Adrenal gland (tissue), 12 donors: ENCODE data around the gene MFRP. TPM values are rescaled to one million over a fixed set of nuclear protein-coding genes. Genes with fewer than 3 reads are reported as not detected.

Experiments used
- DNase-seq, 7 donors: peaks; one replicate each; pipeline ENCODE4 v3.0.0-alpha.2; 2019 to 2020
- H3K27ac ChIP-seq, 5 donors: fragments of 200-600 bp; sonication (generic) in 4 of 5; 1 replicate in 3 of 5; 2 replicates in 2 of 5; pipeline versions ENCODE4 v1.5.1 to v1.8.0; 2016 to 2020; ENCODE audit warnings: mild to moderate bottlenecking in 1 of 5
- H3K27me3 ChIP-seq: fragments of 200-600 bp; 2 replicates; pipeline ENCODE4 v1.8.0; 2021
- H3K36me3 ChIP-seq, 2 donors: fragments of 200-600 bp; replicated peaks in 1 of 2; 1 replicate in 1 of 2; 2 replicates in 1 of 2; pipeline versions ENCODE4 v1.5.1 to v1.8.0; 2018 to 2022
- H3K4me1 ChIP-seq, 2 donors: fragments of 200-600 bp; replicated peaks in 1 of 2; 1 replicate in 1 of 2; 2 replicates in 1 of 2; pipeline versions ENCODE4 v1.5.1 to v1.8.0; 2018 to 2021
- H3K4me3 ChIP-seq, 4 donors: fragments of 200-600 bp; sonication (generic) in 3 of 4; one replicate each; pipeline ENCODE4 v1.5.1; 2016 to 2018
- H3K9me3 ChIP-seq, 3 donors: fragments of 200-600 bp; sonication (generic) in 1 of 3; replicated peaks in 1 of 3; 1 replicate in 2 of 3; 2 replicates in 1 of 3; pipeline versions ENCODE4 v1.5.1 to v1.8.0; 2016 to 2021
- POLR2A ChIP-seq, 2 donors: fragments of 450-650 bp; IDR thresholded peaks; one replicate each; pipeline ENCODE4 v1.6.1; 2017; ENCODE audit warnings: antibody characterized with exemption in 2 of 2, mild to moderate bottlenecking in 2 of 2, moderate library complexity in 1 of 2
- WGBS, 4 donors: extraction: QIAGEN DNeasy Blood & Tissue Kit in 2 of 4; methylation state at CpG; one replicate each; pipeline versions ENCODE4 v1.1.5 to v1.1.7; 2013 to 2017; 5-methylcytosine and 5-hydroxymethylcytosine counted together
- intact Hi-C, 2 donors: fragments of 100-400 bp; cut with DNase I; formaldehyde crosslinking; loops; one replicate each; pipeline versions ENCODE4 v1.14.1 to v1.15.0; 2022 to 2023
- polyA plus RNA-seq, 3 donors: library from polyadenylated mRNA; stranded (reverse); fragments of 200-250 nt in 2 of 3; fragments of 350-450 nt in 1 of 3; fragmentation: Illumina TruSeq in 1 of 3; extraction: RNeasy Lipid Tissue Mini Kit (QIAGEN cat#74804) in 1 of 3; gene quantifications; one replicate each; pipeline ENCODE4 v1.2.3, GENCODE V29; 2013 to 2014
- total RNA-seq, 9 donors: library from RNA; depleted of rRNA in 4 of 9; stranded (reverse); fragments of >200 nt in 4 of 9; fragments of 120-200 nt in 1 of 9; fragmentation: NEBNext Ultra II Directional in 1 of 9; extraction: Animal tissue kit (Norgen Biotek cat#: 25700) in 1 of 9; gene quantifications; one replicate each; pipeline versions ENCODE4 v1.1.0 to v1.2.4, GENCODE V29; 2013 to 2023
- TF ChIP-seq, protein P1 (sequence below), 6 experiments: fragments of 450-650 bp in 4 of 6; fragments of 200-600 bp in 2 of 6; sonication (generic) in 1 of 6; IDR thresholded peaks; 1 replicate in 5 of 6; 2 replicates in 1 of 6; pipeline versions ENCODE4 v1.5.1 to v1.8.0; 2016 to 2021; ENCODE audit warnings: antibody characterized with exemption in 6 of 6, mild to moderate bottlenecking in 2 of 6, moderate library complexity in 1 of 6
- donor health status: healthy with polysubstance abuse.
- donor health status: Bipolar disorder and iron deficiency.
- donor health status: DM: yes; HTN: yes; CAD: no.
- donor health status: DM: no; HTN: no; CAD: no.
- donor health status: DM: no; HTN: no; CAD: no.
- donor health status: DM: yes; HTN: yes; CAD: no.

MFRP gene
- total and polyA plus RNA-seq, 12 donors: under 0.01 TPM; not detected in 11

DNA sequence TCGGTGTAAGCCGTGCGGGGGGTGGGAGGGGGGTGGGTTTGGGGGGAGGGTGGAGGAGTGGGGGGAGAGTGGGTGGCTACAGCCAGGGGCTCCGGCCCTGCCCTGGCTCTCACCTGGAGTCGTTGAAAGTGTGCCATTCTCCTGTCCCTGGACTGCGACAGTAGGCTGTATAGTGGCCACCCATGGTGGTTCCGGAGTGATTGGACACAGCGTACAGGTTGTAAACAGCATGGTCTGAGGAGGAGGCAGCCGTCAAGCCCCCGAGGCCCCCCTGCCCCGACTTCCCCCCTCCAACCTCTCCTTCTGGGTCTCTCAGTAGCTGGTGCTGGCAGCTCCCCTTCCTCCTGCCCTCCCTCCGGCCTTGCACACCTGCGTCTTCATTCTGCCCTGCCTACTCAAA, 10.6 kb upstream of the MFRP start:
- Histone ChIP-seq H3K27ac (peak overlapping the region in 3 of 5 donors; percentile 46 to 72 (median 59)), H3K4me3 (peak overlapping the region in 2 of 4 donors; percentile 44 to 56), H3K9me3 (no peaks in the 10 kb centered on the region), H3K4me1 (peaks cover 13 to 14% of the 10 kb centered on the region in 2 donors), H3K27me3 (no peaks in the 10 kb centered on the region), H3K36me3 (peaks cover 0 to 17% of the 10 kb centered on the region in 2 donors)
- WGBS, 4 donors: 38 to 100% (median 52%) methylated on average over 2 to 13 of the region's 13 CpGs
- intact Hi-C loops: loop anchor here (2.0 to 10.0 kb wide), 3 partner anchors 16 to 120 kb away; no protein-coding TSS in a partner anchor
- no peak for DNase-seq
- no peak for TF ChIP-seq POLR2A (IDR thresholded peaks at IDR 0.05)
- TF ChIP-seq, protein P1, sequence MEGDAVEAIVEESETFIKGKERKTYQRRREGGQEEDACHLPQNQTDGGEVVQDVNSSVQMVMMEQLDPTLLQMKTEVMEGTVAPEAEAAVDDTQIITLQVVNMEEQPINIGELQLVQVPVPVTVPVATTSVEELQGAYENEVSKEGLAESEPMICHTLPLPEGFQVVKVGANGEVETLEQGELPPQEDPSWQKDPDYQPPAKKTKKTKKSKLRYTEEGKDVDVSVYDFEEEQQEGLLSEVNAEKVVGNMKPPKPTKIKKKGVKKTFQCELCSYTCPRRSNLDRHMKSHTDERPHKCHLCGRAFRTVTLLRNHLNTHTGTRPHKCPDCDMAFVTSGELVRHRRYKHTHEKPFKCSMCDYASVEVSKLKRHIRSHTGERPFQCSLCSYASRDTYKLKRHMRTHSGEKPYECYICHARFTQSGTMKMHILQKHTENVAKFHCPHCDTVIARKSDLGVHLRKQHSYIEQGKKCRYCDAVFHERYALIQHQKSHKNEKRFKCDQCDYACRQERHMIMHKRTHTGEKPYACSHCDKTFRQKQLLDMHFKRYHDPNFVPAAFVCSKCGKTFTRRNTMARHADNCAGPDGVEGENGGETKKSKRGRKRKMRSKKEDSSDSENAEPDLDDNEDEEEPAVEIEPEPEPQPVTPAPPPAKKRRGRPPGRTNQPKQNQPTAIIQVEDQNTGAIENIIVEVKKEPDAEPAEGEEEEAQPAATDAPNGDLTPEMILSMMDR (IDR thresholded peaks at IDR 0.05): no peak

DNA sequence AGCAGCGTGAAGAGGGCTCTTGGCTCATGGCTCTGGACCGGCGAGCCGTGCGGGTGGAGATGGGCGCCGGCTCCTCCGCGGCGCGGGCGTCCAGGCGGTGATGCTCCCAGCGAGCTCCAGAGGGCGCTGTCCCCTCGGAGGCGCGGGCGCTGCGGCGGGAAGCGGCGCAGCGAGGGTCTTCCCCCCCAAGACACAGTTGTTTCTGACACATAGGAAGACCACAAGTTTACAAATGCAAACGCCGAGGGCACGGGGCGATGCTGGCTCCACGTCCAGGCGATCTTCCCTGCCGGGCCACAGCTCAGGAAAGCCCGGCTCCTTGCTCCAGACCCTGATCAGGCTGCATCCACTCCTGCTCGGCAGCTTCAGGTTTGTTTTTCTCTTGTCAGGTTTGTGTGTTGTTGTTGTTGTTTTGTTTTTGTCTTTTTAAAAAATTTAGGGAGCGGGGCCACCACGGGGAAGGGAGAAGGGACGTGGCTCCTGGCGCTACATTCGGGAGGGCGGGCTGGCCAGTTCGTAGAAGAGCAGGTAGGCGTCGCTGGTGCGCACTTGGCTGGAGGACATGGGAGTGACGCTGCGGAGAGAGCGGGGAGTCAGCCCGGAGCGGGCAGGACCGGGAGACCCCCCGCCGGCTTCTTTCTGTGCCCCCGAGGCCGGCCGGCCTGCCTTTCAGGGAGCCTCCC, 10.0 kb upstream of the MFRP start:
- Histone ChIP-seq H3K36me3 (peaks cover 0 to 17% of the 10 kb centered on the region in 2 donors), H3K9me3 (no peaks in the 10 kb centered on the region), H3K27ac (peak overlapping the region in 3 of 5 donors; percentile 59 to 72 (median 70)), H3K4me1 (peaks cover 8 to 9% of the 10 kb centered on the region in 2 donors), H3K4me3 (peak overlapping the region in 2 of 4 donors; percentile 44 to 56), H3K27me3 (no peaks in the 10 kb centered on the region)
- no peak for TF ChIP-seq POLR2A (IDR thresholded peaks at IDR 0.05)
- TF ChIP-seq, protein P1 (IDR thresholded peaks at IDR 0.05): peak; percentile 80 to 97 (median 95)
- 1 to 4% (median 2%) methylated on average over 40 to 54 of the region's 54 CpGs for WGBS, 4 donors
- intact Hi-C loops: loop anchor here (2.0 to 10.0 kb wide), 3 partner anchors 16 to 121 kb away; no protein-coding TSS in a partner anchor
- DNase-seq: peak; percentile 77 to 91 (median 88)

DNA sequence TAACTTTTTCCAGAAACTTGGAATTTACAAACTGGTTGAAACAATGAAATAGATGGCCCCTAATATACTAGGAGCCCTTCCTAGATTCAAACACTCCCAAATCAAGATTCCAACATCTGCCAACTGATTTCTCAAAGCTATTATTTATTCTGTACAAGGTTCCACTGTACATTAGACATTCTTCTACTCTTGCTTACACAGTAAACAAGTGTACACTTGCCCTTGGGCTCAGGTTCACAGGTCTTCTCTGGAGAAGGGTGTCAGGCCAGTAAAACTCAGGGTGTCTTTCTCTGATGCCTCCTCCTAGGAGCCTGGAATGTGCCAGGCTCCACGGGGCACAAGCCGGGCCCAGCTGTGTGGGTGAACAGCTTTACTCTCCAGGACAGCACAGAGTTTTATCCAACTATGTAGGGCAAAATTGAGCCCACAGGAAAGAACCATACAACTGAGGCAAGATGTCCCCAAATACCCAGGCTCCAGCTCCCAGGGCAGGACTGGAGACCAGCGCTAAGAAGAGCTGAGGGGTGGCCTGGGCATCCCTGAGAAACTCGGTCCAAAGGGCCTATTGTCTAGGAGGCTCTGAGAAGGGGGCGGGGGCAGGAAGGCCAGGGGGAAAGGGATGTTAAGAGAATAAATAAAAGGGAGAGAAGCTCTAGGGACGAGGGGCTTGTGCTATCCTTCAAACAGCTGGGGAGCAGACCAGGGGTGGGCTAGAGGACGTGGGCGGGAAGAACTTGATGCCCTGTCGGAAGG, 8.8 kb upstream of the MFRP start:
- Histone ChIP-seq H3K4me1 (no peaks in the 10 kb centered on the region), H3K27me3 (no peaks in the 10 kb centered on the region), H3K36me3 (peaks cover 0 to 17% of the 10 kb centered on the region in 2 donors), H3K27ac (no peak overlapping the region), H3K4me3 (no peak overlapping the region), H3K9me3 (no peaks in the 10 kb centered on the region)
- 71 to 79% (median 74%) methylated on average over 9 of the region's 9 CpGs for whole genome bisulfite sequencing, 4 donors
- TF ChIP-seq POLR2A (IDR thresholded peaks at IDR 0.05): no peak
- TF ChIP-seq, protein P1 (IDR thresholded peaks at IDR 0.05): no peak
- intact Hi-C loops: loop anchor here (5.0 to 10.0 kb wide), 2 partner anchors 120 to 122 kb away; no protein-coding TSS in a partner anchor
- DNase-seq: peak in 1 of 7 donors; percentile 12

DNA sequence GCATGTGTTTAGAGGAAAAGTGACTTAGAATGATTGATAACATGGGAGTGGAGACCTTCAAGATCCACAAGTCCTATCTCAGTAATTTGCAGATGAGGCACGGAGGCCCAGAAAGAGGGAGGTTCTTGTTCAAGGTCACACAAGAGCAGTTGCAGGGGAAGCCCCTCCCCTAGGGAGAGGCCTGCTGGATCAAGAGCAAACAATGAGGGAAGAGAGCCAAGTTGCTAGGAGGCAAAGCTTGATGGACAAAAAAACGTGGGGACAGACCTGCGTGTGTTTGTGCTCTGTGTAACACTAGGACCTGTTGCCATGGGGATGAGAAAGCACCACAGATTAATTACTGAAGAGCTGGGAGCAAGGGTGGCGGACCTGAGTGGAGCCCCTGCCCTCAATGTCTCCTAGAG, 6.4 kb upstream of the MFRP start:
- intact Hi-C loops: loop anchor here in 1 of 2 donors (10.0 kb wide), 1 partner anchor 122 kb away; no protein-coding TSS in a partner anchor
- no peaks in the 10 kb centered on the region for H3K9me3 ChIP-seq
- H3K4me3 ChIP-seq: no peak overlapping the region
- H3K36me3 ChIP-seq: peaks cover 0 to 2% of the 10 kb centered on the region in 2 donors
- 25 to 42% (median 31%) methylated on average over 4 of the region's 4 CpGs for WGBS, 4 donors
- peak in 6 of 7 donors; percentile 71 to 86 (median 77) for DNase-seq
- H3K27ac ChIP-seq: no peak overlapping the region
- no peaks in the 10 kb centered on the region for H3K4me1 ChIP-seq
- no peak for TF ChIP-seq POLR2A (IDR thresholded peaks at IDR 0.05)
- TF ChIP-seq, protein P1 (IDR thresholded peaks at IDR 0.05): no peak
- no peaks in the 10 kb centered on the region for H3K27me3 ChIP-seq
